Effector CD4-positive, alpha-beta T cell (primary cell): ENCODE data around the gene CDH22.

ENCODE experiments used
- DNase-seq: peaks from one replicate; pipeline ENCODE4 v3.0.0-alpha.2; 2020

CDH22 gene

DNA sequence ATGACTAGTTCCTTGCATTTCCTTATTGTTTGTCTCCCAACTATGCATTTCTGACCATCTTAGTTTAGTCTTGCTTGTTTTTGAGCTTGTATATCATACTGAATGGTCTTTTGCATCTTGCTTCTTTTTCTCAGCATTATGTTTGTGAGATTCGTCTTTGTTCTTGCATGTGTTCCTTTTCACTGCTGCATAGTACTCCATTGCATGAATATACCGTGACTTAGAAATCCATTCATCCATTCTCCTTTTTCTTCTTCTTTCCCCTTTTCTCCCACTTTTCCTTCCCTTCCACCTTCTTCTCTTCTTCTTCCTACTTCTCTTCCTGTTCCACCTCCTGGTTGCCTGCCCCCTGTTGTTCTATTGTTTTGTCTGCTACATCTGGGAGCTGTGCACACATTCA lies 42.8 kb downstream of the CDH22 start:
- no peak for DNase-seq

DNA sequence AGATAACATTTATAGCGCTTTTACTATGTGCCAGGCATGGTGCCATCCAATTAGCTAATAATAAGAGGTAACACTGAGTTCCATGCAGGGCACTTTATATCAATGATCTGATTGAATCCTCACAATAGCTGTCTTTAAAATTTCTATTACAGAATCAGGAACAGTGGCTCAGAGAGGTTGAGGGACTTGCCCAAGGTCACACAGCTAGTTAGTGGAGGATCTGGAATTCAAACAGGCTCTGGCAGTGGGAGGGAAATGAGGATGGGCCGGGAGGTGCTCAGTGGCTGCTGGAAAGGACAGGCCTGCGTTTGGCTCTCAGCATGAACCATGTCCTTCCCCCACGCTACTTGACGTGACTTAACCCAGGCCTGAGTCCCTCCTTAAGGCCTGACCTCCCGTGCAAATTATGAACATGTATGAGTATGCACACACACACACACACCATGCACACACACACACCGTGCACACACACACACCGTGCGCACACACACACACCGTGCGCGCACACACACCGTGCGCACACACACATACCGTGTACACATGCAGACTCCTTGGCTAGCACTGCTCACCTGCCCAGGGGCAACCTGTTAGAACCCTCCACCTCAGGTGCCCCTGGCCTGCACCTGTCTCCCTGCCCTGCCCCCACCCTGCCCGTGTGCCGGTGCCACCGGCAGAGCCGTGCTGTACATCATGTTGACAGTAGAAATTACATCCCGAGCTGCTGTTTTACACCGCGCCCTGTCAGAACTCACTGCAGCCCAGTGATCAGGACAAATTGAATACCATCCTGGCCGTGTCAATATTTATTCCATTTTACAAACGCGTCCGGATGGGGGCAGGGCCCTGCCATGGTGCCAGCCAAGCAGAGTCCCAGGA lies 43.7 kb downstream of the CDH22 start:
- no peak for DNase-seq

DNA sequence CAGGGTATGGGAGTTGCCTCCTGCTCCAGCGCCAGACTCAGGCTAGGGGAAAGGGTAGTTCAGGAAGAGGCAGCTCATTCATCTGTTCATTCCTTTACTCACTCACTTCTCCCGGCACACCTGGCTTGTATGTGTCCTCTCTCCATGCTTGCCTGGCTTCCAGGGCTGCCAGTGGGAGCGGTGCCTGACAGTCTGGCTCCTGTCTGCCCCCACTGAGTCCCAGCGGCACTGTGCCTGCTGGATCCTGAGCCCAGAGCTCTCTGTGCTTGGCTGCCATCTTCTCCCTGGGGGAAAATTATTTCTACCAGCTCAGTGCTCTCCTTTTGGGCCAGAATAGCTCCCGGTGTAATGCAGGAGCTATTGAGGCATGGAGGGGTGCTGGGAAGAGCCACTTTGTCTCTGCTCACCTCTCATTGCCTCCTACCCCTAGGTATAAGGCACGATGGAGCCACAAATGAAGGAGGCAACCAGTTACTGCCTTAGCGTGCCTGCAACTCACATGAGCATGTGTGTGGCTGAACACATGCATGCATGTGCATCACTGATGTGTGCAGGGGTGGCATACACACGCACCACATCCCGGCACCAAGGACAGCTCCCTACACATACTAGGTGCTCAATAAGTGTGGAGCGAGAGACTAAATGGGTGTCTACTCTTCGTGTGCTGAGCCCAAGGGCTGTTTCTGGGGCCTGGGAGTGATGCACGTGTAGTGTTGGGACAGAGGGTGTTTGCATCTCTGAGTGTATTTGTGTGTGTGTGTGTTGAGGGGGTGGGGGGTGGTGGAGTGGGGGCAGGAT lies 46.6 kb downstream of the CDH22 start:
- no peak for DNase-seq

DNA sequence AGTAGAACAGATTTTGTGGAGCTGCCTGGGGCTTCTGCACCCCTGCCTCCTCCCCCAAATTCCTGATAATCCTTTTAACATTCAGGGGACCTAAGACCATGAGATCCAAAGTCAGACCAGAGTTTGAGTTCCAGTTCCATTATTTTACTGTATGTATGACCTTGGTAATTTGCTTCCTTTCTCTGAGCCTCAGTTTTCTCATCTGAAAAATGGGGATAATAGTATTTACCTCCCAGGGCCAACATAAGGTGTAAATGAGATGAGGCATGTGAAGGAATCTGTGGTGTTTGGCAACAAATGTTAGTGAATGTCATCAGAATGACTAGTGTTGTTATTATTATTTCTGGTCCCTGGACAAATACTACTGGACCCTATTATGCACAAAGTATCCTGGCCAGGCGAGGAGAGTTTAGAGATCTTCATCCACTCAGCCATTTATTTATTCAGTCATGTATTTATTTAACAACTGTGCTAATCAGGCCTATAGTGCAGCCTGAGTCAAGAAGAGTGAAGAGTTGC lies 47.3 kb downstream of the CDH22 start:
- DNase-seq = no peak

DNA sequence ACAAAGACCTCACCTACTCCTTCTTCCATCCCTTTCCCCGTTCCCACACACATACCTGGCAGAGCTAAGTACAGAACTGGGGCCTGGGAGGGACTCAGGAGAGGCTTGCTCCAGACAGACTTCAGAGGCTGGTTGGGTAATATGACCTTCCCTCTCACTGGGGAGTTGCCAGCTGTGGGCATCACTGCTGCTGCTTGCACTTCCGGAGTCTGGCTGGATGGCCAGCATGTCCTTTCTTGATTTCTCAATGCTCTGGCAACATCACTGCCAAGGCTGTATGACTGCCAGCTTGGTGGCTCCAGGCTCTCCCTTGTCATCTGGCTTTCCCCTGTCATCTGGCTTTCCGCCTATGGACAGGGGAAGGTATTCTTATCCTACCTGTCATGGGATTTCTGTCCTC lies 47.8 kb downstream of the CDH22 start:
- no peak for DNase-seq

DNA sequence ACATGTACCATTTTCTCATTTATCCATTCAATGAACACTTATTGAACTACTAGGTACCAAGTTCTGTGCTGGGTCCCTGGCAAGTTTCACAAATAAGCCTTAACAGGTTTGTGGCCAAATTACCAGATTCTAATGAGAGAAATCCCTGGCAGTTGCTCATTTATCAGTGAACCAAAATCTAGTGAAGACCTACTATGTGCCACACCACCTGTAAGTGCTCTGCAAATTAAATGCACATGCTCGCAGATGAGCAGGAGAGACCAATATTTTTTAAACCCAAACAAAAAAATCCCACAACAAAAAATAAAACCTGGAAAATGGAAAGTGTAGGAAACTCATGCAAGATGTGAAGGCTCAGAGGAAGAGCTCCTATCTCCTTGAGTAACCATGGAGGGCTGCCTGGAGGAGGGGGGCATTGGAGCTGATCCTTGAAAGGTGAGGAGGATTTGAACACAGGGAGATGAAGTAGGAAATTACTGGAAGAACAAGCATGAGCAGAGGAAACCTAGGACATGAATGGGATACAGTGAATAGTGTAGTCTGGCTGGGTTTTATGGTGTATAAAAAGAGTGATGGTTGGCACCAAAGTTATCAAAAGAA lies 48.9 kb downstream of the CDH22 start:
- DNase-seq = no peak

GRCh38 chr20:46257887-46258286 lies 50.4 kb downstream of the CDH22 start:
- DNase-seq = no peak

DNA sequence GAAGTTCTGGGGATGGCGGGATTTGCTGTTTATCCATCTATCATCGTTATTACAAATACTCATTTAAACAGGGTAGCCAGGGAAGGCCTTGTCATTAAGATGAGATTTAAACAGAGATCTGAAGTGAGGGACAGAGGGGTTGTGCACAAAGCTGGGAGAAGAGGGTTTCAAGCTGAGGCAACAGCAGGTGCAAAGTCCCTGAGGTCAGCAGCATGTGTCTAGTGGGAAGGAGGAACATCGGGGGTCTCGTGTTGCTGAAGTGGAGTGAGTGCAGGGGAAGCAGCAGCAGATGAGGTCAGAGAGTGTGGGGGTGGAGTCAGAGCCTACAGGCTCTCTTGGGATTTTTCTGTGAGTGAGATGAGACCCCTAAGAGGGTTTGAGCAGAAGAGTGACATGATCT lies 52.0 kb downstream of the CDH22 start:
- DNase-seq = no peak

- DNase-seq = no peak
Measured at GRCh38 chr20:46255440-46256104, 52.7 kb downstream of the CDH22 start.

- DNase-seq = no peak
Measured at GRCh38 chr20:46253391-46253790, 54.9 kb downstream of the CDH22 start.

DNA sequence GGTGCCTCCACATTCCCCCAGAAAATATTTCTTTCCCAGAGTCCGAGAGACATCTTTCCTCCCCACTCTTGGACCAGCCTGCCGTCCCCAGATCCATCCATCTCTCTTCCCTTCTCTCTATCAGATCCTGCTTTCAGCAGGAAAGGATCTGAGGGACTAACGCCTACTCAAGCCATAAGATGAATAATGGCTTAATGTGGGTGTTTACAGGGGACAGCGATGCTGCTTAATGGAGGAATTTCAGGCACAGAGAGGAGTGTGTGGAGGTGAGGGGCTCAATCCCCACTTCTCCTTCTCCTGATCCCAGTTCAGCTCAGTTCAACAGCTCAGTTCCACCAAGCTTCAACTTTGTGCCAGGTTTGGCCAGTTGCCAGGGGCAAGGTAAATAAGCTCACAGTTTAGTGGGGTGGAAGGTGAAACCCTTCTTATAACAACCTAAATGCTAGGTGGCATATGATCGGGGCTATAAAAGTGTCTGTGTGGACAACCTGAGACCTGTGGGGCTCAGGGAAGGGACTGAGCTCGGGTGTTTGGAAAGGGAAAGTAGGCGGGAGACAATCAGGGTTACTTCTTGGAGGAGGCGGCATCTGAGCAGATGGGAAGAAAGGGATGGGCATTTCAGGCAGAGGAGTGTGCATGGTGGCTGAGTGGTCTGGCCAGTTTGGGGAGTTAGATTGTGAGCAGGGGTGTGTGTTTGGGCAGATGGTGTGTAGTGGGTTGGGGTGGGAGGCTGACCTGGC lies 55.8 kb downstream of the CDH22 start:
- DNase-seq = no peak

GRCh38 chr20:46251211-46251673 lies 57.1 kb downstream of the CDH22 start:
- no peak for DNase-seq

- DNase-seq = no peak
Measured at GRCh38 chr20:46250772-46251171, 57.5 kb downstream of the CDH22 start.

DNA sequence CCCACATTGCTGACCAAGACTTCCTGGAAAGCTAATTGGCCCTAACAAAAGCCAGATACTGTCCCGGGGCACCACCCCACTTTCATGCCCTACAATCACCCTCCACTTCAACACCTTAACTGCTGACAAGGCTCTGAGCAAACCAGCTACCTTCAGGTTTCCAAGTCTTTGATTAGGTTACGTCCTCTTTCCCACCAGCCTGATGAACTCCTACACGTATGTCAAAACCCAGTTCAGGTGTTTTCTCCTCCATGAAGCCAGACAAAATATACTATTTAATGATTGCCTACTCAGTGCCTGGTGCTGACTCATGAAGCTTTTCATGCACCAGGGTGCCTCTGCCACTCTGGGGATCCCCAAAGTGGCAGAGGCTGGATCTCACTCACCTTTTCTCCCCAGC lies 58.6 kb downstream of the CDH22 start:
- DNase-seq = no peak

GRCh38 chr20:46246559-46246958 lies 61.7 kb downstream of the CDH22 start:
- no peak for DNase-seq

DNA sequence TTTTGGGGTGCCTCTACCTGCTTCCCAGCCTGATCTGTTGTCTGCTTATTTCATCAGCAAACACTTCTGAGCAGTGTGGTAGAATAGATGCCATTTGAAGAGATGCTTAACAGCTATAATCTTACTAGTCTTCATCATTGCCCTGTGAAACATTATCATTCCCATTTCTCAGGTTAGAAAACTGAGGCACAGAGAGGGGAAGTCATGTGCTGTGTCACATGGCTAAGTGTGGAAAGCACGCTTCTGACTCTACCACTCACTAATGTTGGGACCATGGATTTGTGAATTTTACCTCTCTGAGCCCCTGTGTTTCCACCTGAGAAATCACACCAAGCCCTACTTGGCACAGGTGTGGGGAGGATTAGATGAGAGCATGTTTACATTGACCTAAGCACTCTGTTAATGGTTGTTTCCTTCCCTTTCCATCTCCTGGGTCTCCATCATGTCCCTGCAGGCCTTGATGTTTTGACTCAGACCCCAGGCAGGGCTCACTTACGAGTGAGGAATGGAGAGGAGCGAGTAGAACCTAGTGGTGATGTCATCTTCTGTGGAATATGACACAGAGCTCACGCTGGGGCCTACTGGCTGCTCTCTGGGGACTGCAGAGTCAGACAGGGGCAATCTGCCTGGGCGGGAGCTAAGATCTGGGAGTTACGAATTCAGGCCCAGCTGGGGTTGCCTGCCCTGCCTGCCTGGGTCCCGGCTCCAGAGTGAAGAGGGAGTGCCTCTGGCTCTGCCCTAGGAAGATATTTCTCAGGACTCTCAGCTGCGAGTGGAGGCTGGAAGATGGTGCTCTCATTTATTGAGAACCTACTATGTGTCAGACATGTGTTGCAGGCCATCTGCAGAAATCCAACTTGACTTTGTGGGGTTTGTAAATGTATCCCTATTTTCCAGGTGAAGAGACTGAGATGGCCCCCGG lies 64.3 kb downstream of the CDH22 start:
- no peak for DNase-seq

DNA sequence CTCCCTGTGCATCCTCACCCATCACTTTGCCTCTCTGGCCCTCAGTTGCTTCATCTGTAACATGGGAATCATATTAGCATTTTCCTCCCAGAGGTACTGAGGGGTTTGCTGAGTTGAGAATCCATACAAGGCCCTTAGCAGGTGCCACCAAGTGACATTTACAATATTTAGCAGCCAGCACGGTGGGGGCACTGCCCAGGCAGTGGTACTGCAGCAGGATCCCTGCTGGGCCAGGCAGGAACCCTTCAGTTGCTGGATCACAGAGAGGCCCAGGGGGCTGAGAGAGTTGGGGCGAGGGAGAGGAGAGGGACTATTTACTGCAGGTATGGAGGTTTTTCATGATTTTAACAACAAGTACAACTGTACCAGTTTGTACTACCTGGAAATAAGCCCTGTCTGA lies 65.9 kb downstream of the CDH22 start:
- no peak for DNase-seq

GRCh38 chr20:46240881-46241280 lies 67.4 kb downstream of the CDH22 start:
- DNase-seq = no peak

DNA sequence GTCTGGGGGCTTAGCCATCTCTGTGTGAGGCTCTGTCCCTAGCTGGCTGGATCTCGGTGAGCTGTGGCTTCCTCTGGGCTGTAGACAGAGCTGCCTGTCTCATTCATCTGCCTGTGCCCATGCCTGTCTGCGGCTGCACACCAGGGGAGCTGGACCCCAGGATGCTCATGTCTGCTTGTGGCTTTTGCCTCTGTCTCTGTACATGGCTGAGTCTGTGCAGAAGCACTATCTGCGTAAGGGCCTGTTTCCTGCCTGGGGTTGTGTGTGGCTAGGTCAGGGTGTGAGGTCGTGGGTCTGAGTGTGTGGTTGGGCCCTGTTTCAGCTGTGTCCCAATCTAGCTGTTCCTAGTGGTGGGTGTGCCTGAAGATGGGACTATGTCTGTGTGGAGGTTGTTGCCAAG lies 68.2 kb downstream of the CDH22 start:
- DNase-seq = no peak

DNA sequence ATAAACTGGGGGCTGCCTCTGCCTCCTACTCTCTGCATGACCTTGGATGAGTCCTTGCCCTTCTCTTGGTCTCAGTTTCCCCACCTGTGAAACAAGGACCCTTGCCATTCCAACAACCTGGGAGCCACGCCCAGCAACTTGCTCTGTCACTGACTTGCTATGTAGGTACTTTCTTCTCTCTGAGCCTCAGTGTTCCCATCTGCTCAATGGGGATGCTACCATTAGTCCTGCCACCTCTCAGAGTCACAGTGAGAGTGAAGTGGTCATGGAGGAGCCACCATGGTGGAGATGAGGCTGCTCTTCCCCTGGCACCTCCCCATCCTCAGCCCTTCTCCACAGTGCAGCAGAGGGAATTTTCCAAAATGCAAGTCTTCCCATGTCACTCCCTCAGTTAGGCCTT lies 70.6 kb downstream of the CDH22 start:
- DNase-seq = no peak

GRCh38 chr20:46237227-46237626 lies 71.1 kb downstream of the CDH22 start:
- DNase-seq = no peak
